Activated naive CD8-positive, alpha-beta T cell treated with anti-CD3 and anti-CD28 coated beads, Interleukin-2, amount 50 U/mL, for 16 hours (primary cell): ENCODE measurements around the gene ALG14.

Source experiments
- DNase-seq: peaks from one replicate; pipeline ENCODE4 v3.0.0-alpha.2; 2020; ENCODE audit warnings: low read depth, low spot score

Gene ALG14

GRCh38 chr1:94931254-94931841, 141.4 kb downstream of the ALG14 start:
- no peak for DNase-seq

- no peak for DNase-seq
These were observed 143.2 kb downstream of the ALG14 start for GRCh38 chr1:94929351-94930217.

- DNase-seq = no peak
These were observed 144.3 kb downstream of the ALG14 start for GRCh38 chr1:94928293-94928939.

- DNase-seq = no peak
These were observed 145.2 kb downstream of the ALG14 start for GRCh38 chr1:94927405-94928175.

GRCh38 chr1:94926915-94927404, 145.8 kb downstream of the ALG14 start, which contains the start of gene CNN3:
Gene CNN3 (minus strand): TSS chr1:94927110. CDS start chr1:94926894, 216 bp downstream.
- DNase-seq = peak; percentile 51

GRCh38 chr1:94926126-94926914, 146.4 kb downstream of the ALG14 start:
- no peak for DNase-seq

- DNase-seq = no peak
These were observed 147.1 kb downstream of the ALG14 start for GRCh38 chr1:94925561-94926125.

- DNase-seq = no peak
These were observed 147.7 kb downstream of the ALG14 start for GRCh38 chr1:94925004-94925403.
